GM04504 (cell line): ENCODE data around the gene RBFOX2.
"Not testable (repeated sequence)": the region's sequence is repeated elsewhere in the genome, so short reads cannot be mapped to it uniquely, and the experiment has no call there.

Experiments used
- DNase-seq: peaks from one replicate; pipeline ENCODE4 v3.0.0-alpha.2; 2012; ENCODE audit warnings: low read depth

RBFOX2 gene

DNA sequence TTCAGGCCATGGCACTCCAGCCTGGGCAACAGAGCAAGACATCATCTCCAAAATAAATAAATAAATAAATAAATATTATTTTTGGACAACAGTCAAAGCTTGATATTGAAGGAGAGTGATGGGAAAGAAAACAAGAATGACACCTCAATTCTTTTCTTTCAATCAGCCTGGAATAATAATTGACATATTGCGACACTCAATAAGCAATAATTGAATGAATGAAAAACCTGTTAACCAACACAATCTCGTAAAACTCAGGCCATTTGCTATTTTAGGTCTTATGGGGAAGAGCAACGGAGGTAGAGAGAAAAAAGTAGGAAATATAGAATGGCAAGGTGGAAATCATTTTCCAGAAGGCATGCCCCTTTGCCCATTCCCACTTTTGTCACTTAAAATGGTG, 10.5 kb upstream of the RBFOX2 start:
- DNase-seq, result no peak

DNA sequence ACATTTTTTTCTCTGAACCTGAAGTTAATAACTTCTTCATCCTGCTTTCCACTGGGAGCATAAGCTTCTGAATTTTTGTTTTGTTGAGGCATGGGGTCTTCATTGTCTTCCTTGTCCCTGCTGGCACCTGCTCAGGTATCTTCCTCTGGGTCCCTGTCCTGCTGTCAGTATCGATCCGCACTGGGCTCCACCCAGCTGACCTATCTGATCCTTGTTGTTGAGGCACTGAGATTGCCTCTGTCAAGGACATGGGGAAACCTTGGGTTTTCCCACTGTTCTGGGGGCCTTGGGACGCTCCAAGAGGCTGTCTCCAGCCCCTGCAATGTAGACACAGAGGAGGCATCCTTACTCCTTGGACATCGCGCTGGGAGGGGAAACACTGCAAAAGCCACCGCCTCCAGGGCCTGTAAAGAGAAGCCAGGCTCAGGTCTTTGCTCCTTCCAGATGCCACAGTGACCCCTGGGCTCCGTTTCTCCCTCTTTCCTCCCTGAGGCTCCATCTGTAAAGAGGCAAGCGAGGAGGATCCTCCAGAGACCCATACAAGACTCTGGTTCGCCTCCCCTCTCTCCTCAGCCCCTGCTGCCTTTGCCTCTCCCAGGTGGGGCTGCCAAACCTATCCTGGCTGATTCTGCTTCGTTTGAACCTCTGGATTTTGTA, 8.6 kb upstream of the RBFOX2 start:
- no peak for DNase-seq

DNA sequence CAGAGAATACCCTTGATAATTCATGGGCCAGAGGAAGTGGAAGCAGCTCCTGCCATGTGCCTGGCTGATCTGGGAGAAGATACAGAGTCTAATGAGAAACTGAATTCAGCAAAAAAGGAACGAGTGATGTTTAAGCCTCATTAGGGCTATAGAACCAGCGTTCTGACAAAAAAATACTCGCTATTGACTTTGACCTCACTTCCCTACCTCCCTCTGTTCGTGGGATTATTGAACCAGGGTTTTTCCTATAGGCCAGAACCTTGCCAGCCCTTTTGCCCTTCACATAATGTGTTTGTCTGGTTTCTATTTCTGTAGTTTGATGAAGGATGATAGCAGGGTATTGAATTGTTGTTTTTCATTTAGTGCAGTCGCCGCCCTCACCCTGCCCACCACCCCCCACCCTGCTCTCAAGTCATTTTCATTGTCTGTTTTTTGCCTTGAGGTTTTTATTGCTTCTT, 7.6 kb upstream of the RBFOX2 start:
- DNase-seq, result no peak

DNA sequence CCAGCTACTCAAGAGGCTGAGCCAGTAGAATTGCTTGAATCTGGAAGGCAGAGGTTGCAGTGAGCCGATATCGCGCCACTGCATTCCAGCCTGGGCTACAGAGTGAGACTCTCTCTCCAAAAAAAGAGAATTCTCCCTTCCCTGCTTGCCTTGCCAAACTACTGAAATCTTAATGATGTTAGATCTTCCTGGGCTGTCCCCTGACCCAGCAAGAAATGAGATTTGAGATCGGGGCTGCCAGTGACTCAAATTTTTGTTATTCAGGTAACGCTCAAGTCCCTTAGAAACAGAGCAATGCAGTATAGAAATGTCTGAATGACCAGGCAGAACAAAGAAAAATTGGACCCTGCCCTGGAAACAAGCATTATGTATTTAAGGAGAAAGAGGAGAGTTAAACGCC, 4.0 kb upstream of the RBFOX2 start:
- no peak for DNase-seq

DNA sequence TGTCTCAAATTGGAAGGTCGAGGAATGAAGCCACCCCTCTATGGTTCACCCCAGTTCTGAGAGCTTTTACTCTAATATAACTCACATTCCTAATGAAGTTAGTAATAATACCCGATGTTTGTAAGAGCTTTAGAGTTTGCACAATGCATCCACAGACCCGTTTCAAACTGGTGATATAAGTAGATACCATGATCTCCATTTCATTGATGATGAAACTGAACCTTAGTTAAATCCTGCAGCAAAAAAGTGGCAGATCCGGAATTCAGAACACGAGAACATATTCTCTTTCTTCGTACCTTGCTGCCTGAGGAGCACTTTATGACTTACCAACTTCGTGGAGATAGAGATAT, 757 bp upstream of the RBFOX2 start:
- DNase-seq, result no peak

DNA sequence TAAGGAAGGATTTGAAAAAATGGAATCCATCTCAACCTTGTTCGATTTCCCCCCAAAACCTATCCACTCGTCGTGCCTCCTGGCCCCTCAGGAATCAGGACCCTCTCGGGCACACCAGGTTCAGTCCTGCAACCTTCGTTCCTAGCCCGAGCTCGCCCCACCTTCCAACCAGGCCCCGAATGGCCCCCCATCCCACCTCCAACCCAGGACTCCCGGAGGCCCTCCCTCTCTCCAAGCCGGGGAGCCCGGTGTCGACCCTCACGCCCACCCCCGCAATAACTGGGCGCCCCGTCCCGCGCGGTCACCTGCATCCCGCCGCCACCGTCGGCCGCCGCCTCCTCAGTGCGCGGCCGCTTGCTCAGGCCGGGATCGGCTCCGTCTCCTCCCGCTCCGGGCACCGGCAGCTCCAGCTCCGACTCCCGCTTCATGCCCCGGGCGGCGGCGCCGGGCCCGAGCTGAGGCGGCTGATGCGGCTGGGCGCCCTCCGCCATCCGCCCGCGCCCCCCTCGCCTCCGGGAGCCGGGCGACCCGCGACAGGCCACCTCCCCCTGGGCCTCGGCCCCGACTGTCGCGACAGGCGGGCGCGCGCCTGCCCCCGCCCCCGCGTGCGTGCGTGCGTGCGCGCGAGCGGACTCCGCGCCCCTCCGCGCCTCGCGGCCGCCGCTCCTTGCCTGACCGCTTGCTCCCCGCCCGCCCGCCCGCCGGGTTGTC, 534 bp downstream of the RBFOX2 start:
- no peak for DNase-seq

DNA sequence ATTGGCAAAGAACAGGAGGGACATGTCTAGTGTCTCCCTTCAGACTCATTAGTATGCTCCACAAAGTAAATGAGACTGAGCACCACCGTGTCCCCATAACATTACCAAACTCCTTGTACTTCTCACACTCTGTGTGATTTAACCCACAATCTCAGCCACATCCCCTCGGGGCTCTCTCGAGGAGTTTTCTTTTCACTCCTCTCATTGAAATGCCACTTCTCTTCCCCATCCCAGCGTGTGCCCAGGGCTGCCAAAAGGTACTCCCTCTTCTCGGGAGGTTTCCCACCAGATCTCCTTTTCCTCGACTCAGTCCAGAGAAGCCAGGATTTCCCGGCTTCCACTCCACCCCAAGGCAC, 1.1 kb downstream of the RBFOX2 start:
- DNase-seq, result no peak

DNA sequence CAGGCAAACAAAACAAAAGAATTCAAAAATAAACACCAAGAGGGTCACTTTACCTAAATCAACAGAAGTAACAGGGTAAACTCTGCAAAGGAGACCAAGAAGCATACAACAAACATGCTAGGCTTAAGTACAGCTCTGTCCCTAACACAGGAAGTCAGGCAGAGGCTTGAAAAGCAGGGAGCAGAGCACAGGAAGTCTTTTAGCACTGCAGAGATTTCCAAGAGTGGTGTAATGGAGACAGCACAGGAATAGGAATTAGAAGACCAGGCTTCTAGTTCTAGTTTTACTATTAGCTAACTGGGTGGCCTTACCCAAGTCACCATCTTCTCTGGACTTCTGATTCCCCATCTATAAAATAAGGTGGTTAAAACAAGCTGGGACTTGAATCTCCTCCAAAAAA, 1.9 kb downstream of the RBFOX2 start:
- no peak for DNase-seq

DNA sequence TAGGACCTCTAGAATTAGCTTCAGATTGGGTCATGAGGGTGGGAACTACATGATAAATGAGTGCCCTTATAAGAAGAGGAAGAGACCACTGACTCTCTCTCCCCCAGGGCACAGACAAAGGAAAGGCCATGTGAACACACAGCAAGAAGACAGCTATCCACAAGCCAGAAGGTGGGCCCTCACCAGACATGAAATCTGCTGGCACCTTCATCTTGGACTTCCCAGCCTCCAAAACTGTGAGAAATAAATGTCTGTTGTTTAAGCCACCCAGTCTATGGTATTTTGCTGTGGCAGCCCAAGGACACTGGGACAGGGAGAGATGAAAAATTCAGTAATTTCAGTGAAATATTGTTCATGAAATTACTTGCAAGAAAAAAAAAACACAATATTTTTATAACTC, 5.9 kb downstream of the RBFOX2 start:
- DNase-seq, result no peak

DNA sequence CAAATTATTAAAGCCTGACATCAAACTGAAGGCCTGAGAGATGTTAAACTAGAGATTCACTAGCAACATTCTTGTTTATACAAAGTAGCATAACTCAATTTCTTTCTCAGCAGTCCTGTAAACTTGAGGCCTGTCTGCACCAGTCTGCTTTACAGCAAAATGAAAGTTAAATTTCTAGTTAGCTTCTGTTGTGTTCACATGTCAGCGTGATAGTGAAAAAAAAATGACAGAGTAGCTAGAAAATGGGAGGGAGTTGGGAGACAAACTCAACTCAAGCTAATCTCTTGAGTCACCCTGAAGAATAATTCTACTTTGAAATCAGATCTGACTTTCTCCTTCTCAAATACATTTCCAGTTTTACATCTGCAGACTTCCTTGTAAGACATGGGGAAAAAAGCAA, 6.5 kb downstream of the RBFOX2 start:
- DNase-seq, result no peak

DNA sequence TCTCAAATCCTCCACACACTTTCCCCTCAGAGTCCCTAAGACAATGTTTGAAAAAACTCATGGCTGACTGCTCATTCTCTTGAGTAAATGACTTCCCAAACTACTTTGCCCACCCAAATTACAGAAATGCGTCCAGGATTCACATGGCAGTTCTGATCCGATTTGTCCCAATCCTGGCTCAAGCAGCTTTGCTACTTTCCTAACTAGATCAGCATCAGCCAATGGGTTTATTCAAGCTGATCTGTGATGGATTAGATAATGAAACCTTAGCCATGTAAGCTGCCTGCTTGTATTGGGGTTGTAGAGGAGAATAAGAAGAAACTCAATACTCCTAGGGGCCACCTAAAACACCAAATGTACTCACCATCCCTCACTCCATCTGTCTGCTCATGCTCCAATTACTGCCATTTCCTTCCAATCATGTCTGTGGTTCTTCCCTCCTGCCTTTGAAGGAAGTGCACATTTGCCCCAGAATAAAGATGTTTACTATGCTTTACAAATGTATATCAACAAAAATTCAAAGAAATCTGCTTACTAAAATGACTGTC, 6.9 kb downstream of the RBFOX2 start:
- DNase-seq, result no peak

DNA sequence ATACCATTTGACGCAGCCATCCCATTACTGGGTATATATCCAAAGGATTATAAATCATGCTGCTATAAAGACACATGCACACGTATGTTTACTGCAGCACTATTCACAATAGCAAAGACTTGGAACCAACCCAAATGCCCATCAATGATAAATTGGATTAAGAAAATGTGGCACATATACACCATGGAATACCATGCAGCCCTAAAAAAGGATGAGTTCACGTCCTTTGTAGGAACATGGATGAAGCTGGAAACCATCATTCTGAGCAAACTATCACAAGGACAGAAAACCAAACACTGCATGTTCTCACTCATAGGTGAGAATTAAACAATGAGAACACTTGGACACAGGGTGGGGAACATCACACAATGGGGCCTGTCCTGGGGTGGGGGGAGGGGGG, 7.8 kb downstream of the RBFOX2 start:
- not testable (repeated sequence) for DNase-seq

DNA sequence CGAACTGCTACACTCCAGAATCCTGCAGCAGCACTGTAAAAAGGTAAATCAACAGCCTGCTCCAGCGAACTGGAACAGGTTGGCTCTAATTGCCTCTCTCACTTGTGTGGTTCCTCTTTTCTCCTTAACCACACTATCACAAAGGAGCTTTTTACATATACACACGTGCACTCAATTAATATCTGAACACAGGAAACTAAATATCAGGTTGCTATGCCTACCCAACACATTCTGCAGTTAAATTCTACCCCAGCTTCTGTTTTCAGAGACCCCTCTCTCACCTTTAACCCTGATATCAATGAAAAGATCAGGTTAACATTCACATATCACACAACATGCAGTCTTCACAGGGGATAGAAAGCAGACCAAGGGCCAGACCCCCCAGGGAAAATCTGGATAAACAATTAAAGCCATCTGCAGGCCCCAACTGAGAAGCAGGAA, 11.0 kb downstream of the RBFOX2 start:
- DNase-seq, result no peak

DNA sequence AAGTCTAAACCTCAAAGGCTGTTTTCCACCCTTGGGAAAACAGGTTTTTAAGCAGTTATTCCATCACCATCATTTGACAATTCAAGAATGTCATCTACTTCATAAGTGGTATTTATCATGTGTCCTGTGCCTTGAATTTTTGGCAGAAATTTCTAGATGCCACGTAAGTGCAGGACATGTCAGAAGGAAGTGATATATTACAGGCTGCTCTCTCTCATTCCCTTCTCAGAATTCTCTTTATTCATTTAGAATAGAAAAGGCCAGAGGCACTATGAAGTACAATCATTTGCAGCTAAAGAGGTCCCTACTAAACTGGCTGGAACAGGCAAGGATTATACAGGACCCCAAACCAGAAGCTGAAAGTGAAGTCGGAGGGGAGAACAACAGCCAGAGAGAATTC, 11.9 kb downstream of the RBFOX2 start:
- no peak for DNase-seq

DNA sequence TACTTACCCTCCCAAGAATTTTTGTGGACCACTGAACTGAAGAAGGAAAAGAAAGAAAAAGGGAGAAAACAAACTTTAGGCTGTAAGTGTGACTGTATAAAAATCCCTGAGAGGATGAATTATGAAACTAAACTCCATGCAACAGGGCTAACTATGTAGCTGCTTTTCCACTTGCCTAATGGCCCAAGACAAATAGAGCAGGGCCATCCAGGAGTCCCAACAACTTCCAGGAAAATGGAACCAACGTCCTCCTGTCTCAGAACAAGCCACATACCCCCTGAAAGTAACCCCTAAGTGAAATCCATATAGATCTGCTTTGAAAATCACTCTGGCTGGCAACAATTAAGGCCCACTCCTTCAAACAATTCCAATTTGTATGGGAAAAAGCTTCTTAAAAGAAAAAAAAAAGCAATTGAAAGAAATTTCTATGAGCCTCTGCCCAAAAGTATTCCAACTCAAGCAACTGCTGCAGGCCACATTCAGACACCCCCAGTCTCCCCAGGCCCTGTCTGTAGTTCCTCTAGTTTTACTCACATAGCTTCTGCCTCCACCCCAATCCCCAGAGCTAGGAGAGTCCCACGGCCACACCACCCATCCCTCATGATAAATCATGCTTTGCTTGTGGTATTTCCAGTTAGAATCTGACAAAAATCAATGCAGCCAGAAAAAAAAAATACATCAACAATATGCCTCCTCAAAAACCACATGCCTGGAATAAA, 12.7 kb downstream of the RBFOX2 start:
- DNase-seq, result no peak

DNA sequence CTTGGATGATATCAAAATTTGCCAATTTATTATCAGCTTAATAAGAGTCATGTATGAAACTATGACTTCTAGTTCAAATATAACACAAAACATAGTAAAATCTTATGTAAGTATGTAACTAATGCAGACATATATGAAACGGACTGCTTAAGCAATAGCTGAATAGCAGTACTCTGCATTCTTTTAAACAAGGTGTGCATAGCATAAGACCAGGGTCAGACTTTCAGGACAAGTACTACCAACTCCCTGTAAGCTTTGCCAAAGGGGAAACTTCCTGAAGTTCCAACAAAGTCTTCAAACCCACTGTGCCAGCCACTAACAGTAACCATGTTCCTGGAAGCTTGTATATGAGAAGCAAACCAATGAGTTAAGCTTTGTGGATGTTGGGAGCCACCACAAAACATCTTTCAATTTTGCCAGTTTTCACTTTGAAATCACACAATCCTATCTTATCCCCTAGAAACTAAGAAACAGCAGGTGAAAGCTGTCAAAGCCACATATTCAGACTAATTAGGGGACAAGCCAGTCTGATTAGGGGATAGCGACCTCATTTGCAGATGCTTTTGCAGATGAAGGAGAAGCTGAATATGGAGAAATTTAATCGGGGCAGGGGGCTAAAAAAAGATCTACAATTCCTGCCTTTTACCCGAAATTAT, 13.3 kb downstream of the RBFOX2 start:
- no peak for DNase-seq

DNA sequence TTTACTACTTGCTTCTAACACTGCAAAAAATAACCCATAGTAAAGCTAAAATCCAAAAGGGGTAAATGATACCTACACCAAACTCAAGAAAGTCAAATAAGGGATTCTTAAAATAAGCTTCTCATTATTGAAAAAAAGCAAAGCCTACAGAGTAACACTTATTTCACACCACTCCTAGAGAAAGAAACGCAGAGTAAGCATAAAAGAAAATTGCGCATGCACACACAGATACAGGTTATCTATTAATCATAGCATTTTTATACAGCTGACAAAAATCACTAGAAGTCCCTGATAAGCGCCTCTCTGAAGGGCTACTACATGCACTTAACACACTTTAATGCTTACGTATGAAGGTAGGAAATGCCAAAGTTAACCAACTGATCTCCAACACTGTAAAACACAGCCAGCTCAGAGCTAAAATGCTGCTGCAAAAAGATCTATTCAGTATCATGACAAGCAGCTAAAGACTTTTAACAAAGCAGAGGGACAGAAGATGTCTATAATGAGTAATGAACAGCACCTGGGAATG, 14.0 kb downstream of the RBFOX2 start:
- no peak for DNase-seq

DNA sequence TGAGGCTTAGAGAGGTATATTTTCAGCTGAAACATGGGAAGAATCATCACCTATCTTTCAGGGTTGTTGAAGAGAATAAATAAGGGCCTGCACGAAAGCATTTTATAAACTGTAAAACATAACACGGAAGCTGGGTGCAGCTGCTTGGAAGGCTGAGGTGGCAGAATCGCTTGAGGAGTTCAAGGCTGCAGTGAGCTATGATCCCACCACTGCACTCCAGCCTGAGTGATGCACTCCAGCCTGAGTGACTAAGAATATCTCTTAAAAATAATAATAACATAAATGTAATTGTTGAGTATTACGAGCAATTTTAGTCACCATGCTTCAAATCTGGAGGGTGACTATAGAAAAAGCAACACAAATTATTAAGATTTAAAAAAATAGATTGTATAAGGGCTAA, 16.3 kb downstream of the RBFOX2 start:
- DNase-seq, result no peak

DNA sequence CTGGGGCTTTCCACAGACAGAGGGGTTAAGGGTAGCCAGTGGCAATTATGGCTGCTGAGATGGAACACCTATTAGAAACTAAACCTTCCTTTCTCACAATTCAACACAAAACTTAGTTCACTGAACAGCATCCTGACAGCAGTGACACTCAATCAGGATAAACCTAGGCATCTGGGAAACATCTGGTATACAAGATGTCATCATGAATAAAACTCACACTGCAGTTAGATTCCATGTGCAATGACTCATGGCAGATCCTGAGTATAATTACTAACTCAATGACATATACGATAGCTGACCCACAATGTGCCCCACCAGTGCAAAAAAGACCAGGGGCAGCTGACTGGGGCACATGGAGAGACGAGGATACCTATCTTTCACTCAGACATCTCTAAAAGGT, 17.7 kb downstream of the RBFOX2 start:
- peak; percentile 78 for DNase-seq

DNA sequence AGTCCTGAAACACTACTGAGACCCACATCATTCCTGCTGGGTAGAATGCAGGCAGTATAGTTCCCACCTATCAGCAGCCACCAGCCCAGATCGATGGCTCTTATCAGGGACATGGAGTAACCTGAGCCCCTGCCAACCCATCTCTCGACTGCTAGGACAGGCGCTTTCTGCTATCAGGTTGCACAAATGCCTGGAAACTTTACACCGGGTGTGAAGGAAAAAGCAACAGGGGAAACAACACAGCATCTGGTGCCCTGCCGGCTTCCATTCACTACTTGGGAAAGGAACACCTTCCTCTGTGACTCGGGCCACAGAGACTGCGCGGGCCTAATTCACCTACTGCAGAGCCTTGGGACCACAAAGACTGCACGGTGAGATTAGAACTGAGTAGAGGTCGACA, 18.5 kb downstream of the RBFOX2 start:
- DNase-seq, result no peak

DNA sequence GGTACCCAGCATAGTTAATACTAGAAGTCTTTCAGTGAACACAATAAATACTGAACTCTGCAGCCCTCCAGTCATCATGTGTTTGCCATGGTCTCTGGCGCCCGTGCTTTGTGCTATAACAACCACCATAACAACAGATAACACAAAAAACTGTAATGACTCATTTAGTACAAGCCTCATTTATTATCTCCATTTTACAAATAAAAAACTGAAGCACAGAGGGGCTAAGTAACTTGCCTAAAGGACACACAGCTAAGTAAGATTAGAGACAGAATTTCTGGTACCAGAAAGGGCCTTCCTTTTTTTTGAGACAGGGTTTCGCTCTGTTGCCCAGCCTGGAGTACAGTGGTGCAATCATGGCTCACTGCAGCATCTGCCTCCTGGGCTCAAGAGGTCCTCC, 19.5 kb downstream of the RBFOX2 start:
- DNase-seq, result no peak

DNA sequence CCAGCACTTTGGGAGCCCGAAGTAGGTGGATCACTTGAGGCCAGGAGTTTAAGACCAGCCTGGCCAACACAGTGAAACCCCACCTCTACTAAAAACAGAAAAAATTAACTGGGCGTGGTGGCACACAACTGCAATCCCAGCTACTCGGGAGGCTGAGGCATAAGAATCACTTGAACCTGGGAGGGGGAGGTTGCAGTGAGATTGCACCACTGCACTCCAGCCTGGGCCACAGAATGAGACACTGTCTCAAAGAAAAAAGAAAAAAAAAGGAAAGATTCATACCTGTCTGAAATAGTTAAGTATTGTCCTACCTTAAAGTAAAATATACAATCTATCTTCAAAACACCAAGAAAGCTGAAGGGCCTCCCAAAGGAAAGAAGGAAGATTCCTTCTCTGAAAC, 20.1 kb downstream of the RBFOX2 start:
- DNase-seq, result no peak
